CMK (cell line): Measurements from ENCODE around the gene ANTXRL.
"Not testable (repeated sequence)": the region's sequence is repeated elsewhere in the genome, so short reads cannot be mapped to it uniquely, and the experiment has no call there.

ENCODE experiments used
- DNase-seq: peaks from one replicate; pipeline ENCODE4 v3.0.0-alpha.2; 2010; ENCODE audit warnings: low read depth

The ANTXRL gene

DNA sequence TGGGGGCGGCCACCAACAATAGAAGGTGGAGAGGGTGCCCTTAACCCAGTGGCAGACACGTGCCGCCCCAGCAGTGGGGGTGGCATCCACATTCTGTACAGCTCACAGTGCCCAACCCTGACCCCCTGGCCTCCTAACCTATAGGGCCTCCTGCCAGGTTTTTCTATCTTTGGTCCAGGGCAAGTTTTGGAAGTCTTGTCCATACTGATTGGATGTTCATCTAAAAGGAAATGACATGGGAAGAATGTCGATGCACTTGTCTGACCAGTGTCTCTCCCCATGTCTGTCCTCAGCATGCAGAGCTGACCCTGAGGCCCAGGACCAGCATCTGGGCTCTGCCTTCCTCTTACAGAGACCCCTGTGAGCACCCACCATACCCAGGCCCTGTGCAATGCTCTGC is 32.3 kb upstream of the ANTXRL start:
- no peak for DNase-seq

DNA sequence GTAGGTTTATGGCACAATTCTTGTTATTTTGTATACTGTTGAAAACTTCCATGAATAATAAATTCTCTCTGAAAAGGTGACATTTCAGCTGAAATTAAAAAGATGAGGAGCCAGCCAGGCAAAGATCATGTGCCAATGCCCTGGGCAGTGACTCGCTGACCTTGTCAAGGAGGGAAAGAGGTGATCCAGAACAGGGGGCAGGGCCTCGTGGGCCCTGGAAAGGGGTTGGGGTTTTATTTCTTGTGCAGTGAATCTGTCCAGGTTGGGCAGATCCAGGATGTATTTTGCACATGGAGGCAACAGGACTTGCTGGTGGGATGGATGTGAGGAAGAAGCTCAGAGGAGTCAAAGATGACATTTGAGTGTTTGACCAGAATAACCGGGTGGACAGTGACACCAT is 31.6 kb upstream of the ANTXRL start:
- DNase-seq = not testable (repeated sequence)

DNA sequence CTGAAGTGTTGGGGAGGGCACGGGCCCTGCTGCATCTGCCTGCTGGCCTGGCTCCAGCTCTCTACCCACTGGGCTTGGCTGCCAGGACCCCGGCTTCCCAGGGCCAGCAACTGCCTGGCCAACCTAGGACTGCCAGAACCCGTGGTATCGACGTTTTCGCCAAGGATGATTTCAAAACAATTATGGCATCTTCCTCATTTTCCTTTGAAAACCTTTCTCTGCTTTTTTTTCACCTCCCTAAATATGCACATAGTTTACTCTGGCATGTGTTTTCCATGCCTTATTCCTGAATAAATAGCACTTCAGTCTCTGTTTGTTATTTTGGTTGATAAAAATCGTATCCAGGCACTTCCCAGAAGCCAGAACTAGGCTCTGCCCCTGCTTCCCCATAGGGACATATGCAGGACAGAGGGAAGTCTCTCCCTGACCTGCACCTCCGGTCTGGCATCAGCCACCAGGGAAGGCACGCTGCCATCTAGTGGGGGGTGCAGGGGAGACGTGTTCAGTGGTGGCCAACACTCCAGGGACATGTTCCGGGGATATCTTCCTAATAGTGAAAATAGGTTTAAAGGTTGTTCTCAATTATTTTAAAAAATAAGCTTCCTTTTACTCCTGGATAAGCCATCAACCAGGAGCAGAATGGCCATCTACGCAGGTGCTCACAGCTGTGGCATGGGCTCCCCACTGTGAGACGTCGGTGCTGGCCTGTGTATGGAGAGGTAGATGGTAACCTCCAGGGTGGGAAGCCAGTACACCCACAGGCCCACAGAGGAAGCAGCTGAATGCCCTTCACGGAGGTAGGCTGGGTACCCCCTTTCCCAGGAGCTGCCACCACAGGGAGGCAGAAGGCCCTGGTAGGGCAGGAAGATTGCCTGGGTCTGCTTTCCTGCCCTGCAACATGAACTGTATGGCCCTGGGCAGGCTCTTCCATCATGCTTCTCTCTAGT is 30.7 kb upstream of the ANTXRL start:
- peak; percentile 25 for DNase-seq

DNA sequence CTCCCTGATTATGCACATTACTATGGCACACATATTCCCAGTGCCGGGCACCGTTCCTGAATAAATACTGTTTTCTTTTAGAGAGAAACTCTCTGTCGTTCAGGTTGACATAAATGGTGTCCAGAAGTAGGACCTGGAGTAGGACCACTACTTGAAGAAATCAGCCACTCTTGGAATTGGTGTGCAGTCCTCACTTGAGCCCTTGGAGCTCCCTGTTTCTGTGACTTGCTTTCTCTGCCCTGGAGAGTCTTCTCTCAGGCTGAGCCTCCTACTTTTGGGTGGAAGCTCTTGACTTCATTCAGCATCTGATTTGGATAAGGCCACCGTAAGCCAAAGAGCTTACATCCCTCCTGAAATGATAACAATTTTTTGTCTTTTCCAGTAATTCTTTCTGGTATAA is 29.7 kb upstream of the ANTXRL start:
- no peak for DNase-seq

DNA sequence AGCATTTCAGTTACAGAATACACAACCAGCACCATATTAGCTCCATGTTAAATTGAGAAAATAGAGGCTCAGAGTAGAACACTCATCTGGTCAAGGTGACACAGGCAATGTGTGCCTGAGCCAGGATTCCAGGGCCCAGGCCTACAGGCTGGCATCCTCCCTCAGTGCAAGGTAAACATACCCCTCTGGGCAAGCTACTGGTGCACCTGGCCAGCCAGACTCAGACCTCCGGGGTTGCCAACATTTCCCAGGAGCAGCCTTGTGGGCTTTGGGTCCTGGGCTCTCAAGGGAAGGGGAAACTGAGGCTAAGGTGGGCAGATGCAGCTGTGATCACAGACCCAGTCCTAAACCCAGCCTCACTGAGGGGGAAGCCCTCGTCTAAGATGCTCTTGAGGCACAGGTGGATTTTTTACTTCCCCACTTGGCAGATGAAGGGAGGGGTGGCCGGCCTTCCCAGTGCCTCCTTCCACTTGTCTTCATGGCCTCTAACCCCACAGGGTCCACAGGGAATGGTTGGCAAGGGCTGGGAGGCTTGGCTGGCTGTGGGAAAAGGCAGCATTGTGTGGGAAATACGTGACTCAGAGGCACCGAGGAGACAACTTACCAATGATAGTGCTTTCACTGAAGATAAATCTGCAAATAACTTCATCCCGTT is 23.8 kb upstream of the ANTXRL start:
- not testable (repeated sequence) for DNase-seq

DNA sequence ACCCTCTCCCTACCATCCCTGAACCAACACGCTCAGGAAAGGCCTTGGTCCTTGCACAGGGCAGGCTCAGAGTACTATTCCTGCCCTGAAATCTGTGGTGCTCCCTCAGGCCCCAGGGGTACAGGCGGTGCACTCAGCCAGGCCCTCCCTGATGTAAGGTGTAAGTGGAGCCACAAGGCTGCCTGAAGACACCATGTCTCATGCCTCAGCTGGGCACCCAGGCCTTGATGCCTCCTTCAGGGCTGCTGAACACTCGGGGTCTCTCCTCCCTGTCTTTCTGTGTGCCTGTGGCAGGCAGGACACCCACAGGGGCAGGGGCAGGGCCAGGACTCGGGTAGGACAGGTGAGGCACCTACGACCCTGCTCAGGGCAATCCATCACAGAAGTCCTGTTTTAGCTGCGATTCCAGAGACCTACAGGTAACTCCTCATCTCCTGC is 22.9 kb upstream of the ANTXRL start:
- no peak for DNase-seq

DNA sequence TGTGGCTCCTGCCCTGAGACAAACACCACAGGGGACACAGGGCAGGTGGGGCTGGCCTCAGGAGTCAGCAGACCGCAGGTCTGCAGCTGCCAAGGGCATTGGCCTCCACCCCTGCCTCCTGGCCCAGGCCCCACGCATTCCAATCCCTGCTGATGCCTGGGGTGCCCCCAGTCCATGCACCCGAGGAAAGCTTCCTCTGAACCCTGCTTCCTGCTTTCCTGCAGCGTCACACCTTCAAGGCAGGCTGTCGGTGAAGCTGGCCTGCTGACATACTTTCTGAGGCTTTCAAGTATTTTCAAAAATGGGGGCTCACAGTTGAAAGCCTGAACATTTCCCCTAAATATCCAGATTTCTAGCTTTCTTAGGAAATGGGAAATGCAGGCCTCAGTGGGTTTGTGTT is 22.5 kb upstream of the ANTXRL start:
- DNase-seq = no peak

DNA sequence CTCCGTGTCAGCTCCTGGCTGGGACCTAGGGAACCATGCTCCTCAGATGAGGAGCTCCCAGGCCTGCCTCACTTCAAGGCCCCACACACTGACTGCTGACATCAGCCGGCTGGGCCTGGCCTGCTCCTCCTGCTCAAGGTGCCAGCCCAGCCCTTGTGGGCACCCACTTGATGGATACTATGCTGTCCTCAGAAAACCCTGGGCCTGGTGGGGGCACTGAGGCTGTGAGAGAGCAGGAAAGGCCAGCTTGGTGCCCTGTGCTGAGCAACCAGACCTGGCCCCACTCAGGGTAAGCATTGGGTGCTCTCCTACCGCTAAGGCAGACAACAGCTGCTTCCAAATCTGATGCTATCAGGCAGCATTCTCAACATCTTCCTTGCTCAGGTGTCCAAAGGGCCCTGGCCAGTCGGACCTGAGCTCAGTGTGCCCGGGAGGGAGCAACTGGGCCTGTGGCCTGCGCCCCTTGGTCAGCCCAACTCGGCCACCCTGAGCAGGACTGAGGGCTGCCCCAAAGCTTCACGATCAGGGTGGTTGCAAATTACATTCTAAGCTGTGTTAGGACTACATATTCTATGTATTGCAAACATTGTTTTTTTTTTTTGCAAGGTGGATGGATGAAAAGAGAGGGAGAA is 21.9 kb upstream of the ANTXRL start:
- no peak for DNase-seq

DNA sequence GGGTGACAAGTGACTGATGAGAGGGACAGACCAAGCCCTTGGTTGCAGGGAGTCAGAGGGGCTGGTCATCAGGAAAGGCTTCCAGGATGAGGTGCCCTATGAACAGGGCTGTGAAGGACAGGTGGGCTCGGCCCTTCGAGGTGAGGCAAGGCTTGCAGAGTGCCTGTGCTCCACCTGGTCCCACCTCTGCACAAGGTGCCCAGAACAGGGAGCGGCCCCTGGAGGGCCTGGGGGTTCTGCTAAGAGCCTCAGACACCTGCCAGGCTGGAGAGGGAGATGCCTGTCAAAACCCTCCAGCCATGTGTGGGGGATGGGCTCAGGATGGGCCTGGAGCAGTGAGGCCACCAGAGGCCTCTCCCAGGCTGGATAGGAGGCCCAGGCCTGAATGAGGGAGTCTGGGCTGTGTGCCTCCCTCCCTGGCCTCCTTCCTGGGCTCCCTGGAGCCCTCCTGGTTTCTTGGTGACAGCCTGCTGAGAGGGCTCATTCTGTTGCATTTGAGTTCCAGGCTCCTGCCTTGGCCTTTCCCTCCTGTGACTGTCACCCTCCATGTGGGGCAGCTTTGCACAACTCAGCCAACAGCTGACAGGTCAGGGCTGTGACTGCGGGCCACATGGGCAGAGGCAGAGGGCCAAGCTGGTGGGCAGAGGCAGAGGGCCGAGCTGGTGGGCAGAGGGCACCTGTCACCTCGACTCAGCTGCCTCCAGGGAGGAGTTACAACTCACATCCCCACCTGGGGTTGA is 21.1 kb upstream of the ANTXRL start:
- not testable (repeated sequence) for DNase-seq

DNA sequence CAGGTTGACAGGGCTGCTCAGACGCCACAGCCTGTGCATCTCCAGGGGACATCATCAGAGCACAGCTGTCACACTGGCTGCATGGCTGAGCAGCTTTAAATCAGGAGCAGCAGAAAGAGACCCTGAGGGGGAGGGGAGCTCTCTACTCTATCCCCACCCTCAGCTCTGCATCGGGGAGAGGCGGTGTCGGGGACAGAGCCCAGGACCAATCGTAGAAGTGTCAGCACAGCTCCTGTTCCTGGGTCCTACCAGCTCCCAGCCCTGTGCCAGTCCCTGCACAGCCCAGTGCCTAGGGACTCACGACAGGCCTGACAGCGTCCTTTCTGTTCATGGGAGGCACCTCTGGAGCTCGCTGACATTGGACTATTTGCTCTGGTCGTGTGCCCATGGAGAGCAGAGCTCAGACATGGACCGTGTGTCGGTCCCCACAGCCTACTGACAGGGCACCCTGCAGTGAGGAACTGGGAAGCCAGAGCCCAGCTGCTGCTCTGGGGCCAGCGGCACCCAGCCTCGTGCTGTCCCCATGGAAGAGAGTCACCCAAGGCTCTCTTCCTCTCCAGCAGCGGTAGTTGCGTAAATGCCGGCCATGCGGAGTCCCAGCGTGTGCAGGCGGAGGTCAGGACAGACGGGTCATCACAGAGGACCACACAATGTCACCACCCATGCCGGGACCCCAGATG is 20.4 kb upstream of the ANTXRL start:
- DNase-seq = no peak

DNA sequence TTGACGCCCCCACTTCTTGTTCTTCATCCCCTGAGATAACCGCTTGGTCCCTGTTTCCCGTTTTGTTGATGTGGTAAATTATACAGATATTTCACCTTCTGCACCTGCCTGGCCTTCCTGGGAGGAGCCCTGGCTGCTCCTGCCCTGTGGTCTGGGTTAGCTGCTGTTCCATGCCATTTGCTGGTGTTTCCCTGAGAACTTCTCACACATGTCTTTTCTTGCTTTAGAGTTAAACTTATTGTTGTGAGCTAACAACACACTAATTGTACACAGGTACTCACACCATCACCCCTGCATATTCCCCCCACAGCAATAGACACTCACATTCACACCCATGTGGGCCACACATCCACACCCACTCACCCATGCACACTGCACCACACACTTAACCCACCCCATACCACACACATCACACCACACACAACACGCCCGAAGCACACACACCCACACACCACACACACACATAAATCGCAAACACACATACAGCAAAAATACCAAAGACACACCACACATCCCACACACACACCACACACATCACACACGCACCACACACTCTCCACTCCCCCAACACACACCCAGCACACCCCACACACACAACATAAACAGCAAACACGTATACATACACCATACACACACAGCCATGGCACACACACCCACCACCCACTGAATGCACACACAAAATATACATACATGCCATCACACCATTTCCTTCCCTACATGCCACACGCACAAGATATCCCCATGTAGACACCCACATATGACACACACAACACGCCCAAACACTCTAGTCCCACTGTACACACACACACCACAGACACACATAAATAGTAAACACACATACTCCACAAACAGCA is 19.4 kb upstream of the ANTXRL start:
- DNase-seq = no peak

DNA sequence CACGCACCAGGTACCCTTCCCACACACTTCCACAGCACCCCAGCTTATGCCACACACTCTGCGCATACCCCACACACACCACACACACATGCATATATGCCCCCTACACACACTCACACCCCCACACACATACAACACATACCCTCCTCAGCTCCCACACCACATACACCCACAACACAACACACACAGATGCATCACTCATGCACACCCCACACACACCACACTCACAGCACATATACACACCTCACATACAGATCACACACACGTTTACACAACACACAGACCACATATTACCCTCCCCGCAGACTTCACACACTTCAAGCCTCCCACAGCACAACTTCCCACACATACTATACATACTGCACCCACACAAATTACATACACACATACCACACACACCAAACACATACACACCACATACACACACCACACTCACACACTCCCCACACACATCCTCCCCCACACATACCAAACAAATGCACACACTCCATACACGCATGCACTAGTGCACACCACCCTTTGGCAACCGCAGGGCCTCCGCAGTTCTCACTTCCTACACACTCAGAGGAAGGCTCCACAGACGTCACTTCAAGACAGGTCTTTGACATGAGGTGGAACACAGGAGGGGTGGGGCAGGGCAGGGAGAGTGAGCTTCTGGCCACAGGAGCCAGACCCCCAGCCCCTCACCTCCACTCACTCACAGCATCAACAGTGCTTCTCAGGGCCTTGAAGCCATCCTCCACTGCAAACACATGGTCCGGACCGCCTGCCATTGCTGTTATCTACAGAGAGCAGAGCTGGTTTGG is 18.5 kb upstream of the ANTXRL start:
- no peak for DNase-seq

DNA sequence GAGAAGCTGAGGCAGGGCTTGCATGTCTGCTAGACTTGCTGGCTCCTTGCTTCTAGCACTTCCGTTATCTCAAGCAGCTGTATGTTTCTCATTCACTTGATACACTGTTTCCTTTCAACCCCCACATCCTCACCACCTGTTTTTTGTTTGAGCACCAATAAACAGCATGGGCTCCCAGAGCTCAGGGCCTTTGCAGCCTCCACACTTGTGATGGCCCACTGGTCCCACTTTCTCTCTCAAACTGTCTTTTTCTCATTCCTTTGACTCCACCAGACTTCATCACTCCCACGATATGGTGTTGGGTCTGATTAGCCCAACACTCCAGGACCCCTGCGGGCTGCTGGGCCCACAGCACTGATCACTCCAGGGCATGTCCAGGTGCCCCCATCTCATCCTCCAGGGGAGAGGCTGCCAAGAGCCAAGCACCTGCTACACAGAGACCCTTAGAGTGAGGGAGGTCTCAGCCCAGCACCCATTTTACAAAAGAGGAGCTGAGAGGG is 17.2 kb upstream of the ANTXRL start:
- DNase-seq = not testable (repeated sequence)

DNA sequence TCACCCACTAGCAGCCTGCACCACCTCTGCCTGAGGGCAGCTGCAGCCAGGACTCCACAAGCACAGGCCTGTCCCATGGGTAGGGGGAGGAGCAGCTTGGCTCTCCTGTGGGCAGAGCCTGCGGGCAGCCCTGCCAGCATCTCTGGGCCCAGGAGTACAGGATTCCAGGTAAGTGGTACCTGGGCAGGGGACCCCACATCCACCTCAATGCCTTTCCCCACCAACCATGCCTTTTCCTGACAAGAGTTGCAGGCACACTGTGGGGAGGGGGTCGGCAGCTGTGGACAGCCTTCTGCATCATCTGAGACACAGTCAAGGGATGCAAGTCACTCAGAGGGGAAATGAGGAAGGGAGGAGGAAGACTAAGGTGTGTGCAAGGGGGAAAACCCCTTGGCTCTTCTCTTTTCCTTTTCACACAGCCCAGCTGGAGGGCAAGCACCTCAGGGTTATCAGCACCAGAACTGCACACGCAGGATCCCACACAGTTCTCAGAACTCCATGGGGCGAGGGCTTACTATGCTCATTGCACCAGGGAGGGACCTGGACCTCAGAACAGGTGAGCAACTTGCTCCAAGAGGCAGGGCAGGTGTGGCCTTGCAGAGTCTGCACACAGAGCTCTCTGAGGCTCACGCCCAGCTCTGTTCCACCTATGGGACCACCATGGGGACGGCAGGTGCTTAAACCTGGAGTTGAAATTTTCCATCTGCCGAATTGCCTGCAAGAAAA is 16.5 kb upstream of the ANTXRL start:
- DNase-seq = no peak

DNA sequence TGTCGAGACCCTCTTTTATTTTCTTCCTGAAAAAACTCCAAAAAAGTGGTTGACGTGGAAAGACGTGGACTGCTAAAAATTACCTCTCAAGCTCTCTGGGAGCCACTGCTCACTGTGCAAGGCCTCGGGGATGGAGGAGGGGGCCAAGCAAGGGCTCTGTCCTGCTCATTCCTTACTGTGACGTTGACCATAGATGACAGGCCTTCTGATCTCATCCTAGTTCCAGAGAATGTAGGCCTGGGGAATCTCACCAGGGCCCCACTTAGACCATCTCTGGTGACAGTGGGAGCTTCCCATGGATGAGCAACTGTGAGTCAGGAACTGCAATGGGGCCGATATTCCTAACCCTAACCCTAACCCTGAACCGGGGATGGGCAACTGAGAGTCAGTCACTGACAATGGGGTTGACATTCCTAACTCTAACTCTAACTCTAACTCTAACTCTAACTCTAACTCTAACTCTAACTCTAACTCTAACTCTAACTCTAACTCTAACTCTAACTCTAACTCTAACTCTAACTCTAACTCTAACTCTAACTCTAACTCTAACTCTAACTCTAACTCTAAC is 15.8 kb upstream of the ANTXRL start:
- DNase-seq = not testable (repeated sequence)

DNA sequence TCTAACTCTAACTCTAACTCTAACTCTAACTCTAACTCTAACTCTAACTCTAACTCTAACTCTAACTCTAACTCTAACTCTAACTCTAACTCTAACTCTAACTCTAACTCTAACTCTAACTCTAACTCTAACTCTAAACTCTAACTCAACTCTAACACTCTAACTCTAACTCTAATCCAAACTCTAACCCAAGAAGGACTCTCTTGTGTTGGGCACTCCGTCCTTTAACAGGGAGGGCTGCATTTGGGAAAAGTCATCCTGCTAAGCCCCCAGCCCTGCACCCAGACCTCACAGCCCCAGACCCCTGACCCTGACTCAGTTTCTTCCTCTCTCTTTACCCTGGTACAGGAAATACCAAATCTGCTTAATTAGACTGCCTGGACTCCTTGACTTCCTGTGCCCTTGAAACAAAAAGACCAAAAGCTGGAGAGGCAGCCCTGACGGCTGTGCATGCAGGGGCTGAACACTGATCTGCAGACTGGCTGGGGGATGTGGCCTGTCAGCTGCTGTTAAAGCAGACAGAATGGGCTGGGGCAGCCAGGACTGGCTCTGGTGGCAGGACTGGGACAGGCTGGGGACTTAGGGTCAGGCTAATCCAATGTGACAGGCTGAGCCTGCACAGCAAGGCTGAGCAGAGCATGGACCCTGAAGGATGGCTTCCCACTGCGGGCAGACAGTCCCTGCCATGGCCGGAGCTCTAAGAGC is 14.8 kb upstream of the ANTXRL start:
- DNase-seq = not testable (repeated sequence)

DNA sequence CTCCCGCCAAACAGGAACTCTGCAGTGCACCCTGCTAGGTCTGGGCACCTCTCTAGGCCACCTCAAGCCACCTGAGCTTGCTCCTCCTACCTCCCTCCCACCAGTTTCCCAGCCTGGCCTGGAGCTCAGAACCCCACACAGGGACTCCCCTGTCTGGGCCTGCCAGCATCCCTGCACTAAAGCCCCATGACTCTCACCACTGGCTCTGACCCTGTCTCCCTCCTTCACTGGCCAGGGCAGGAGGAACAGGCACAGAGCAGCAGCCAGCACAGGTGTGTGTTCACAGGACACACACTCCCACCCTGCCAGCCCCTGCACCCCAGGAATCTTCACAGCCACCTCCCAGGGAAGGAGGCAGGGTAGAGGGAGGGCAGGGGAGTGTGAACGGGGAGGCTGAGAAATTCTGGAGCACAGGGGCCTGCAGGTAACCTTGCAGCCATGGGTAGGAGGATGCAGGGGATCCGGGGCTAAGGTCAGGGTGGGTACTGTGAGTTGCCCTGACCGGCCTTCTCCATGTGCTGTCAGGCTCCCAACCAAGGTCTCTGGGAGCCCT is 13.9 kb upstream of the ANTXRL start:
- no peak for DNase-seq
